ENCODE measurements around the gene CD274.

Gene CD274

GRCh38 chr9:5438301-5439162, 11.8 kb upstream of the CD274 start:
- H3K9ac ChIP-seq (ENCODE audit: low read depth, low read length, poor library complexity, severe bottlenecking), result peak overlapping the region; percentile 68
- no peaks in the 10 kb centered on the region for H3K27me3 ChIP-seq (ENCODE audit: insufficient read depth, low read length, poor library complexity, severe bottlenecking)
- no peaks in the 10 kb centered on the region for H3K79me2 ChIP-seq (ENCODE audit: insufficient read depth, low read length)
- H3K4me3 ChIP-seq (ENCODE audit: low read length, poor library complexity, severe bottlenecking), result peak overlapping the region; percentile 76
- H3K4me2 ChIP-seq (ENCODE audit: low read depth, low read length, poor library complexity, severe bottlenecking), result peak overlapping the region; percentile 90
- peak overlapping the region; percentile 87 for H2AFZ ChIP-seq (ENCODE audit: low read length)
- H3K36me3 ChIP-seq (ENCODE audit: insufficient read depth, low read length), result no peaks in the 10 kb centered on the region
- no peaks in the 10 kb centered on the region for H3K9me2 ChIP-seq (replicated peaks; ENCODE audit: low read depth, low read length)
- no peaks in the 10 kb centered on the region for H3F3A ChIP-seq (ENCODE audit: low read depth)
- H3K4me1 ChIP-seq (ENCODE audit: insufficient read depth, low read length, poor library complexity, severe bottlenecking), result peaks cover 20% of the 10 kb centered on the region
- H3K9me3 ChIP-seq (ENCODE audit: insufficient read depth, low read depth, low read length), result no peaks in the 10 kb centered on the region
- no peaks in the 10 kb centered on the region for H4K20me1 ChIP-seq (ENCODE audit: insufficient read depth, low read length, poor library complexity, severe bottlenecking)
- TF ChIP-seq EZH2phosphoT487 (IDR thresholded peaks at IDR 0.05; ENCODE audit: borderline replicate concordance) (no peak), CTCF (conservative IDR thresholded peaks at IDR 0.05; ENCODE audit: low read length) (no peak)

GRCh38 chr9:5440426-5440825, 9.9 kb upstream of the CD274 start:
- no peak overlapping the region for H3K4me2 ChIP-seq (ENCODE audit: low read depth, low read length, poor library complexity, severe bottlenecking)
- no peak overlapping the region for H2AFZ ChIP-seq (ENCODE audit: low read length)
- H3K4me3 ChIP-seq (ENCODE audit: low read length, poor library complexity, severe bottlenecking), result no peak overlapping the region
- H3K9me3 ChIP-seq (ENCODE audit: insufficient read depth, low read depth, low read length), result no peaks in the 10 kb centered on the region
- H3K9me2 ChIP-seq (replicated peaks; ENCODE audit: low read depth, low read length), result no peaks in the 10 kb centered on the region
- no peaks in the 10 kb centered on the region for H4K20me1 ChIP-seq (ENCODE audit: insufficient read depth, low read length, poor library complexity, severe bottlenecking)
- TF ChIP-seq EZH2phosphoT487 (IDR thresholded peaks at IDR 0.05; ENCODE audit: borderline replicate concordance) (no peak), CTCF (conservative IDR thresholded peaks at IDR 0.05; ENCODE audit: low read length) (no peak)
- H3K27me3 ChIP-seq (ENCODE audit: insufficient read depth, low read length, poor library complexity, severe bottlenecking), result no peaks in the 10 kb centered on the region
- no peak overlapping the region for H3K9ac ChIP-seq (ENCODE audit: low read depth, low read length, poor library complexity, severe bottlenecking)
- H3K36me3 ChIP-seq (ENCODE audit: insufficient read depth, low read length), result no peaks in the 10 kb centered on the region
- H3F3A ChIP-seq (ENCODE audit: low read depth), result no peaks in the 10 kb centered on the region
- no peaks in the 10 kb centered on the region for H3K79me2 ChIP-seq (ENCODE audit: insufficient read depth, low read length)
- peaks cover 20% of the 10 kb centered on the region for H3K4me1 ChIP-seq (ENCODE audit: insufficient read depth, low read length, poor library complexity, severe bottlenecking)

GRCh38 chr9:5441043-5441442, 9.3 kb upstream of the CD274 start:
- H3F3A ChIP-seq (ENCODE audit: low read depth), result no peaks in the 10 kb centered on the region
- no peak overlapping the region for H3K4me2 ChIP-seq (ENCODE audit: low read depth, low read length, poor library complexity, severe bottlenecking)
- TF ChIP-seq CTCF (conservative IDR thresholded peaks at IDR 0.05; ENCODE audit: low read length), result no peak
- no peak for TF ChIP-seq EZH2phosphoT487 (IDR thresholded peaks at IDR 0.05; ENCODE audit: borderline replicate concordance)
- H3K79me2 ChIP-seq (ENCODE audit: insufficient read depth, low read length), result no peaks in the 10 kb centered on the region
- H3K9me2 ChIP-seq (replicated peaks; ENCODE audit: low read depth, low read length), result no peaks in the 10 kb centered on the region
- H3K9ac ChIP-seq (ENCODE audit: low read depth, low read length, poor library complexity, severe bottlenecking), result no peak overlapping the region
- no peaks in the 10 kb centered on the region for H3K27me3 ChIP-seq (ENCODE audit: insufficient read depth, low read length, poor library complexity, severe bottlenecking)
- H3K36me3 ChIP-seq (ENCODE audit: insufficient read depth, low read length), result no peaks in the 10 kb centered on the region
- H4K20me1 ChIP-seq (ENCODE audit: insufficient read depth, low read length, poor library complexity, severe bottlenecking), result no peaks in the 10 kb centered on the region
- peaks cover 20% of the 10 kb centered on the region for H3K4me1 ChIP-seq (ENCODE audit: insufficient read depth, low read length, poor library complexity, severe bottlenecking)
- H3K4me3 ChIP-seq (ENCODE audit: low read length, poor library complexity, severe bottlenecking), result no peak overlapping the region
- H2AFZ ChIP-seq (ENCODE audit: low read length), result no peak overlapping the region
- no peaks in the 10 kb centered on the region for H3K9me3 ChIP-seq (ENCODE audit: insufficient read depth, low read depth, low read length)
